ENCODE results near the gene GORAB. TPM values are rescaled to one million over a fixed set of nuclear protein-coding genes. Genes with fewer than 3 reads are reported as not detected.

GORAB gene
- total and polyA plus RNA-seq, 2 of the 4 experiments (the other 2 are of a cell fraction) = 11.3 to 14.0 TPM

- intact Hi-C loops (cut with micrococcal nuclease) = no loop called here
Measured at GRCh38 chr1:170562646-170563338, 30.8 kb downstream of the GORAB start.

More at GRCh38 chr1:170562646-170563338, 30.8 kb downstream of the GORAB start:
- H2AK5ac ChIP-seq (ENCODE audit: low read depth, low read length) = peak overlapping the region; percentile 24
- peaks cover 14% of the 10 kb centered on the region for H3K4me1 ChIP-seq (ENCODE audit: control insufficient read depth, insufficient read depth, low read length)
- H3K79me1 ChIP-seq (ENCODE audit: low read depth in 1 of 2, low read length in 2 of 2) = no peaks in the 10 kb centered on the region; a peak in 1 of 4 replicates
- H2BK120ac ChIP-seq (ENCODE audit: low read depth, low read length) = peak overlapping the region; percentile 94
- H4K20me1 ChIP-seq (ENCODE audit: insufficient read depth, low read length) = no peaks in the 10 kb centered on the region
- H3K9me1 ChIP-seq (ENCODE audit: insufficient read depth, low read length) = peaks cover 6% of the 10 kb centered on the region; the same call in 1 of the 2 replicates
- peak overlapping the region; percentile 94 for H2BK20ac ChIP-seq (ENCODE audit: low read depth, low read length)
- peak overlapping the region; percentile 29 for H3K4me2 ChIP-seq (ENCODE audit: low read depth, low read length)
- POLR2A ChIA-PET (ENCODE audit: unreplicated experiment) = no interaction called here
- no peak for TF ChIP-seq POLR2A (IDR thresholded peaks at IDR 0.05; ENCODE audit: low read depth, low read length)
- TF ChIP-seq RCOR1 (IDR thresholded peaks at IDR 0.05; ENCODE audit: insufficient replicate concordance, low read length) = no peak
- TF ChIP-seq SMC3 (IDR thresholded peaks at IDR 0.05; ENCODE audit: low read depth, low read length) = no peak
- peak; percentile 88 for TF ChIP-seq FOS (IDR thresholded peaks at IDR 0.05; ENCODE audit: low read depth, low read length)
- TF ChIP-seq RFX5 (IDR thresholded peaks at IDR 0.05; ENCODE audit: low read depth, low read length) = no peak
- TF ChIP-seq RAD21 (IDR thresholded peaks at IDR 0.05; ENCODE audit: low read length) = peak; percentile 14; the same call in 1 of the 2 replicates
- TF ChIP-seq CHD1 (IDR thresholded peaks at IDR 0.05; ENCODE audit: low read depth, low read length) = no peak
- TF ChIP-seq MAZ (IDR thresholded peaks at IDR 0.05; ENCODE audit: borderline replicate concordance, low read depth, low read length) = 0 out of 2 replicates have a peak, but pooled peaks have one; percentile 35
- 0 out of 2 replicates have a peak, but pooled peaks have one; percentile 19 for TF ChIP-seq BHLHE40 (IDR thresholded peaks at IDR 0.05; ENCODE audit: low read depth, low read length)
- no TSS peak for BruUV-seq (replicated peaks)
- in situ Hi-C loops (cut with MboI; ENCODE audit: low sequenced_read_pairs) = no loop called here
- peak overlapping the region; percentile 85 for H4K91ac ChIP-seq (ENCODE audit: insufficient read depth, low read depth, low read length)
- WGBS, 2 experiments (ENCODE audit: extremely low coverage in 2 of 2, insufficient read length in 1 of 2) = no CpG with 5 or more reads among the region's 7 CpGs
- peak overlapping the region; percentile 80 for H3K9ac ChIP-seq (ENCODE audit: low read depth, low read length)
- no peaks in the 10 kb centered on the region for H3K36me3 ChIP-seq (ENCODE audit: control insufficient read depth, insufficient read depth, low read length)
- CTCF ChIA-PET = interaction anchor here (1.0 kb wide), 1 partner anchor 18 kb away, joined by 3 read pairs; no protein-coding TSS in a partner anchor
- peak overlapping the region; percentile 95 for H3K27ac ChIP-seq (ENCODE audit: insufficient read depth, low read length)
- no peaks in the 10 kb centered on the region for H3K27me3 ChIP-seq (ENCODE audit: control insufficient read depth, insufficient read depth, low read length)
- H3K9me3 ChIP-seq (ENCODE audit: control insufficient read depth, insufficient read depth, low read length) = peaks cover 9% of the 10 kb centered on the region; the same call in 1 of the 2 replicates
- H2AFZ ChIP-seq (replicated peaks; ENCODE audit: low read length, poor library complexity) = peak overlapping the region; percentile 84
- H4K5ac ChIP-seq (ENCODE audit: low read depth, low read length) = peak overlapping the region; percentile 97
- H2BK5ac ChIP-seq (ENCODE audit: low read depth, low read length, poor library complexity, severe bottlenecking) = peak overlapping the region; percentile 88
- H3K4me3 ChIP-seq (ENCODE audit: insufficient read depth, low read depth, low read length) = no peak overlapping the region
- H3K23ac ChIP-seq (ENCODE audit: low read depth, low read length) = peak overlapping the region; percentile 44; the same call in 1 of the 2 replicates
- H2AK9ac ChIP-seq (replicated peaks; ENCODE audit: low read depth, low read length, poor library complexity) = peak overlapping the region; percentile 56
- peak overlapping the region; percentile 41 to 80 for H4K8ac ChIP-seq (ENCODE audit: low read depth in 2 of 2, low read length in 2 of 2)
- peak; percentile 87 for DNase-seq
- H3K56ac ChIP-seq (ENCODE audit: extremely low read depth, insufficient read depth, low read length) = peak overlapping the region; percentile 79
- H3K4ac ChIP-seq (ENCODE audit: low read depth, low read length) = peak overlapping the region; percentile 87
- peak overlapping the region; percentile 81 for H3K14ac ChIP-seq (replicated peaks; ENCODE audit: low read depth, low read length)
- peak overlapping the region; percentile 72; the same call in 2 of the 3 replicates for H2BK15ac ChIP-seq (ENCODE audit: low read depth, low read length)
- dilution Hi-C loops (cut with HindIII; ENCODE audit: low sequenced_read_pairs, unreplicated experiment) = no loop called here
- H3K18ac ChIP-seq (ENCODE audit: low read depth, low read length) = peak overlapping the region; percentile 96
- ATAC-seq (ENCODE audit: low read depth) = peak; percentile 92
